Liver (tissue), 9 donors: Measurements from ENCODE around the gene LAGE3. TPM values are rescaled to one million over a fixed set of nuclear protein-coding genes. Genes with fewer than 3 reads are reported as not detected.

ENCODE experiments used
- DNase-seq: peaks from one replicate; pipeline ENCODE4 v3.0.0-alpha.2; 2017; ENCODE audit warnings: low spot score
- H3K27ac ChIP-seq, 2 donors: one replicate each; pipeline ENCODE4 v1.7.0; 2013; ENCODE audit warnings: inconsistent platforms in 2 of 2, low read length in 2 of 2, control low read depth in 1 of 2, low read depth in 1 of 2, mild to moderate bottlenecking in 1 of 2
- H3K27me3 ChIP-seq, 4 donors: one replicate each; pipeline versions ENCODE4 v1.6.1 to v1.7.0; 2013; ENCODE audit warnings: low read length in 3 of 4, inconsistent platforms in 1 of 4, mild to moderate bottlenecking in 1 of 4, moderate library complexity in 1 of 4; ENCODE audit not compliant: control insufficient read depth in 4 of 4, insufficient read depth in 4 of 4
- H3K36me3 ChIP-seq, 4 donors: one replicate each; pipeline versions ENCODE4 v1.6.1 to v1.7.0; 2013; ENCODE audit warnings: low read length in 3 of 4, mild to moderate bottlenecking in 3 of 4, low read depth in 1 of 4, moderate library complexity in 1 of 4; ENCODE audit not compliant: control insufficient read depth in 4 of 4, insufficient read depth in 3 of 4
- H3K4me1 ChIP-seq, 4 donors: one replicate each; pipeline versions ENCODE4 v1.6.1 to v1.7.0; 2013; ENCODE audit warnings: low read length in 3 of 4, mild to moderate bottlenecking in 3 of 4, moderate library complexity in 1 of 4; ENCODE audit not compliant: control insufficient read depth in 4 of 4, insufficient read depth in 4 of 4
- H3K4me3 ChIP-seq, 3 donors: one replicate each; pipeline versions ENCODE4 v1.6.1 to v1.7.0; 2013; ENCODE audit warnings: low read length in 3 of 3, control low read depth in 1 of 3, low read depth in 1 of 3, mild to moderate bottlenecking in 1 of 3
- H3K9ac ChIP-seq, 2 donors: one replicate each; pipeline ENCODE4 v1.7.0; 2013; ENCODE audit warnings: low read length in 2 of 2, mild to moderate bottlenecking in 2 of 2, moderate library complexity in 2 of 2, control low read depth in 1 of 2, low read depth in 1 of 2
- H3K9me3 ChIP-seq, 4 donors: one replicate each; pipeline versions ENCODE4 v1.6.1 to v1.7.0; 2013; ENCODE audit warnings: low read length in 3 of 4; ENCODE audit not compliant: control insufficient read depth in 4 of 4
- CTCF ChIP-seq: fragments of 150-350 bp; IDR thresholded peaks from 2 replicates; pipeline ENCODE4 v1.5.1; 2017; ENCODE audit warnings: improper control_type of control experiment, low read depth, low read length; ENCODE audit not compliant: missing input control
- EGR1 ChIP-seq, 2 donors: IDR thresholded peaks; 2 replicates each; pipeline ENCODE4 v1.6.1; 2016 to 2018; ENCODE audit warnings: antibody characterized with exemption in 2 of 2, low read depth in 2 of 2
- FOXA1 ChIP-seq: IDR thresholded peaks from 2 replicates; pipeline ENCODE4 v1.6.1; 2016; ENCODE audit warnings: antibody characterized with exemption
- FOXA2 ChIP-seq: IDR thresholded peaks from 2 replicates; pipeline ENCODE4 v1.6.1; 2016; ENCODE audit warnings: antibody characterized with exemption
- GABPA ChIP-seq, 2 donors: IDR thresholded peaks in 1 of 2; conservative IDR thresholded peaks in 1 of 2; 2 replicates each; pipeline ENCODE4 v1.6.1; 2016; ENCODE audit warnings: antibody characterized with exemption in 2 of 2, mild to moderate bottlenecking in 1 of 2, moderate library complexity in 1 of 2
- HNF4G ChIP-seq: IDR thresholded peaks from 2 replicates; pipeline ENCODE4 v1.6.1; 2016; ENCODE audit warnings: antibody characterized with exemption
- NR2F2 ChIP-seq: IDR thresholded peaks from 2 replicates; pipeline ENCODE4 v1.6.1; 2016; ENCODE audit warnings: antibody characterized with exemption
- RAD21 ChIP-seq, 2 donors: IDR thresholded peaks; 2 replicates each; pipeline ENCODE4 v1.6.1; 2016; ENCODE audit warnings: antibody characterized with exemption in 2 of 2, mild to moderate bottlenecking in 2 of 2
- REST ChIP-seq: IDR thresholded peaks from 2 replicates; pipeline ENCODE4 v1.6.1; 2016; ENCODE audit warnings: antibody characterized with exemption, mild to moderate bottlenecking
- RXRA ChIP-seq, 2 donors: IDR thresholded peaks; 2 replicates each; pipeline ENCODE4 v1.6.1; 2017 to 2018; ENCODE audit warnings: antibody characterized with exemption in 2 of 2, mild to moderate bottlenecking in 1 of 2
- SP1 ChIP-seq: IDR thresholded peaks from 2 replicates; pipeline ENCODE4 v1.6.1; 2018; ENCODE audit warnings: antibody characterized with exemption, mild to moderate bottlenecking
- TAF1 ChIP-seq: conservative IDR thresholded peaks from 2 replicates; pipeline ENCODE4 v1.6.1; 2016; ENCODE audit warnings: antibody characterized with exemption, mild to moderate bottlenecking
- YY1 ChIP-seq: IDR thresholded peaks from 2 replicates; pipeline ENCODE4 v1.6.1; 2016; ENCODE audit warnings: antibody characterized with exemption, mild to moderate bottlenecking
- ZBTB33 ChIP-seq: IDR thresholded peaks from 2 replicates; pipeline ENCODE4 v1.6.1; 2016; ENCODE audit warnings: antibody characterized with exemption
- WGBS: extraction: QIAGEN DNeasy Blood & Tissue Kit; methylation state at CpG from one replicate; pipeline ENCODE4 v1.1.7; 2013; 5-methylcytosine and 5-hydroxymethylcytosine counted together
- polyA plus RNA-seq, 2 donors: library from polyadenylated mRNA; stranded (reverse) in 1 of 2; unstranded in 1 of 2; fragments of 200-250 nt in 1 of 2; fragments of >200 nt in 1 of 2; fragmentation: Nextera tagmentation in 1 of 2; extraction: Ambion mirVana in 1 of 2; gene quantifications; one replicate each; pipeline versions ENCODE4 v1.2.1 to v1.2.3, GENCODE V29; 2013 to 2015
- total RNA-seq, 2 donors: library from RNA; depleted of rRNA; stranded (reverse); fragments of >200 nt; gene quantifications; one replicate each; pipeline ENCODE4 v1.2.3, GENCODE V29; 2014
- donor health status: healthy.
- donor health status: healthy.
- donor health status: healthy.
- donor health status: healthy.
- donor health status: healthy.

Gene LAGE3
- total and polyA plus RNA-seq, 4 donors: 8.5 to 18.1 (median 12.7) TPM

GRCh38 chrX:154495472-154495922 lies 16.4 kb upstream of the LAGE3 start:
- no peaks in the 10 kb centered on the region for H3K9me3 ChIP-seq
- H3K27me3 ChIP-seq: peaks cover 0 to 3% (median 0%) of the 10 kb centered on the region in 4 donors
- H3K4me3 ChIP-seq: no peak overlapping the region
- no peaks in the 10 kb centered on the region for H3K36me3 ChIP-seq
- WGBS: 87% methylated on average over 6 of the region's 6 CpGs
- H3K4me1 ChIP-seq: peaks cover 0 to 2% (median 0%) of the 10 kb centered on the region in 4 donors
- no peak overlapping the region for H3K9ac ChIP-seq
- TF ChIP-seq CTCF (no peak), HNF4G (no peak), FOXA1 (no peak), NR2F2 (no peak), GABPA (IDR thresholded peaks at IDR 0.05 in 1 of 2, conservative IDR thresholded peaks at IDR 0.05 in 1 of 2) (no peak), SP1 (no peak), RAD21 (IDR thresholded peaks at IDR 0.05) (no peak), EGR1 (IDR thresholded peaks at IDR 0.05; ENCODE audit: low read depth in 2 of 2) (no peak)
- no peak for DNase-seq
- H3K27ac ChIP-seq: no peak overlapping the region

GRCh38 chrX:154494715-154495114 lies 15.6 kb upstream of the LAGE3 start:
- 90% methylated on average over 3 of the region's 3 CpGs for WGBS
- TF ChIP-seq RXRA (IDR thresholded peaks at IDR 0.05) (no peak), HNF4G (no peak), ZBTB33 (no peak), SP1 (no peak), EGR1 (IDR thresholded peaks at IDR 0.05; ENCODE audit: low read depth in 2 of 2) (no peak), CTCF (no peak), FOXA1 (no peak), RAD21 (IDR thresholded peaks at IDR 0.05) (no peak), FOXA2 (no peak), TAF1 (no peak), YY1 (no peak), REST (no peak)
- peaks cover 0 to 3% (median 0%) of the 10 kb centered on the region in 4 donors for H3K27me3 ChIP-seq
- peaks cover 0 to 2% (median under 1%) of the 10 kb centered on the region in 4 donors for H3K4me1 ChIP-seq
- no peak overlapping the region for H3K4me3 ChIP-seq
- H3K36me3 ChIP-seq: no peaks in the 10 kb centered on the region
- H3K9ac ChIP-seq: no peak overlapping the region
- H3K27ac ChIP-seq: no peak overlapping the region
- H3K9me3 ChIP-seq: no peaks in the 10 kb centered on the region
- no peak for DNase-seq
